ENCODE results near the gene CXXC1.
"Not testable (repeated sequence)": the region's sequence is repeated elsewhere in the genome, so short reads cannot be mapped to it uniquely, and the experiment has no call there.

CXXC1 gene

DNA sequence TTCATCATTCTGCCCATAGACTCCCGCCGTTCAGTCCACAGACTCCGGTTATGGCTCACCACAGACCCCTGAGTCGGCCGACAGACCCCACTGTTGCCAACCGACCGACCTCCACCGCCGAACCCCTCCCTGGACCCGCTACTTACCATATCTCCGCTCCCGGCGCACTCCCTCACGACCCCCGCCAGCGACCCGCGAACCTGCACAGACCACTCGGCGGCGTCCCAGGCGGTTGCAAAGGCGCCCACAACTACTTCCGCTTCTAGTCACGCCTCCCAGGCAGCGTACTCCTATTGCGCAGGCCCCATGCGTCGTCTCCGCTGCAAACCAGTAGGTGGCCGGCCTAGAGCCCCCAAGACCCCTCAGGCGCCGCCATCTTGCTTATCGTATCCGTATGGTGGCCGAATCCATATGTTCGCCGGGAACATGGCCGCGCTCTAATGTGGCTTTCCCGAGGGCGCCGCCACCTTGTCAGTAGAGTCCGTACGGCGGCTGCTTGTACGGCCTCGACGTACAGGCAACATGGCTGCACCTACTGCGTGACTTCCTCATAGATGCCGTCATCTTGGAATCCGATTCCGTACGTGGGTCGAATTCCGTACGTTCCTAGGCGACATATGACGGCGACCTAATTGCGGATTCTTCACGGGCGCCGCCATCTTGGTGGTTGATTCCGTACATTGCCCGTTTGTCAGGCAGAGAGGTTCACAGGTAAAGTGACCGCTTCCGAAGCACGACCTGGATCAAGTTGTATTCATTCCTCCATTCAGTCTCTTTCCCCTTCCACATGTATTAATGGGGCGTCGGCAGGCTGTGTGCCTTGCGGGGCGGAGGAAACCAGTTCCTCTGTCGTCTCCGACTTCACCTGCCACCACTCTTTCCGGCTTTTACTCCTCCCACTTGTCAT, at the start of gene CXXC1:
Gene CXXC1, minus strand, starts transcription at position 252 of the 907 bp plus-strand sequence. Its CDS starts 103 bp downstream, at position 149.
- DNase-seq, result peak; percentile 99

DNA sequence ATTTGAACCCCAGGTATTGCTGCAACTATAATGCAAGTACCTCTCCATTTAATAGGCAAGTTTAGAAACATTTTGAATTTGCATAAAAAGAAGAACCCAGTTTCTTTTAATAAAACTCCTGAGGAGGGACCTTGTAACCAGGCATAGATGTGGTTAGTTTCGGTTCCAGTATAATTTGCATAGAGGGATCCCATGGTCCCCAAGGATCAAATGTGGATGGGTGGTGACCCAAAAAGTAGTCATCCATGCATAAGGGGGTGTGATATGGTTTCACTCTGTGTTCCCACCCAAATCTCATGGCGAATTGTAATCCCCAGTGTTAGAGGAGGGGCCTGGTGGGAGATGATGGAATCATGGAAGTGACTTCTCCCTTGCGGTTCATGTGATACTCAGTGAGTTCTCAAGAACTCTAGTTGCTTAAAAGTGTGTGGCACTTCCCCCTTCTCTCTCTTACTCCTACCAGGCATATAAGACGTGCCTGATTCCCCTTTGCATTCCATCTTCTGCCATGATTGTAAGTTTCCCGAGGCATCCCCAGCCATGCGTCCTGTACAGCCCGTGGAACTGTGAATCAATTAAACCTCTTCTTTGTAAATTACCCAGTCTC, 47.2 kb upstream of the CXXC1 start:
- peak; percentile 16 for DNase-seq

DNA sequence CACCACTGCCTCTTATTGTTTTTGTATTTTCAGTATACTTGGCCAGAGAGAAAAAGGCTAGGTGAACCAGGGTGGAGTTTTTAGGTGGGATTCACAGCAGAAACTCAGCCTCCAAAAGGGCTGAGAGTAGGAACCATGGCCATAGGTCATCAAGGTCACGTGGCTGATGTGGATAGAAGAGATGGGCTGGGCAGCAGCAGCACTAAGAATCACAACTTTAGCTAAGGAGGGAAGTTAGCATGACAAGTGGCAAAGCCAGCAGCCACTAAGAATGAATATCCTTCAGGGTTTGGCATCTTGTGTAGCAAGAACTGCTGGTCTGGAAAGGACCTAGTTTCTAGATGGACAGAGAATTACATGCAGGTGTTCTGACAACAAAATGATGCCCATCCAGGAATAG, 44.2 kb upstream of the CXXC1 start:
- DNase-seq, result no peak

GRCh38 chr18:50330176-50330575, 42.7 kb upstream of the CXXC1 start:
- no peak for DNase-seq

GRCh38 chr18:50327983-50328382, 40.5 kb upstream of the CXXC1 start:
- DNase-seq, result no peak

- no peak for DNase-seq
Observed at GRCh38 chr18:50320719-50321118, 33.2 kb upstream of the CXXC1 start.

- no peak for DNase-seq
Observed at GRCh38 chr18:50315100-50315871, 27.8 kb upstream of the CXXC1 start.

GRCh38 chr18:50313873-50314460, 26.5 kb upstream of the CXXC1 start:
- no peak for DNase-seq

DNA sequence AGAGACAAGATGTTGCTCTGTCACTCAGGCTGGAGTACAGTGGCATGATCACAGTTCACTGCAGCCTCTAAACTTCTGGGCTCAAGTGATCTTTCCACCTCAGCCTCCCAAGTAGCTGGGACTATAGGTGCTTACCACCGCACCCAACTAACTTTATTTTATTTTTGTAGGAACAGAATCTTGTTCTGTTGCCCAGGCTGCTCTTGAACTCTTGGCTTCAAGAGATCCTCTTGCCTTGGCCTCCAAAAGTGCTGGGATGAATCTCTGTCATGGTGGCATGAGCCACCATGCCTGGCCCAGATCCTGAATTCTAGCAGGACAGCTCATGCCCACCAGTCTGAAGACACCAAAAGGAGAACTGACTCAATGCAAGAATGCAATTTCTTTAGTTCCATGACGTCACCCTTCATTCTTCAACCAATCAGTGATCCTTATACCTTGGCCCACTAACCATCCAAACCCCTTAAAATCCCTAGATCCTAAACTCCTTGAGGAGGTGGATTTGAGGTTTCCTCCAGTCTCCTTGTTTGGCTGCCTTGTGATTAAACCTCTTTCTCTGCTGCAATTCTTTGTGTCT, 25.6 kb upstream of the CXXC1 start:
- DNase-seq, result peak; percentile 44

DNA sequence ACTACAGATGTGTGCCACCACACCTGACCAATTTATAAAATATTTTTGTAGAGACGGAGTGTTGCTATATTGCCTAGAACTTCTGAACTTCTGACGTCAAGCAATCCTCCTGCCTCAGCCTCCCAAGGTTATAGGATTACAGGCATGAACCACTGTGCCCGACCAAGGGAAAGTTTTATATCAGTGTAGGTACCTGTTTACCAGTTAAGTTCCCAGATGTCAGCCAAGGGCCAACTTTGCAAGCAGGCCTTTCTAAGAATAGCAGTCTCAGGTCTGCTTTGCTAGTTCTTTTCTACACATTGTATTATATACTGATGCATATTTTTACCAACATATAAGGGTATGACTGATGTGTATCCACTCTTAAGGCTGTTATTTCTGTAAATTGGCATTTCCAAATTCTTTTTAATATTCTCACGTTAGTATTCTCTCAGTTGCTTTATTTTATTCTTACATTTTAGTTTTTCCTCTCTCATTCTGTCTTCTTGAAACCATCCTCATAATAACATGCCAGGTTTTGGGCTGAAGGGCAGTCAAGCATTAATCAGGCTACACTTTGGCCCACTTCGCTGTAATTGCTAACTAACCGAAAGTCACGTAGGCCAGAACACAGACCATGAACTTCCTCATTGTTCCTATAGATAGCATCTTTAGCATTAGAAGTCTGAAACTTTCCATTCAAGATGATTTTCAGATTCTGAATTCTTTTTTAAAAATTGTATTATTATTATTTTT, 25.0 kb upstream of the CXXC1 start:
- DNase-seq, result no peak

DNA sequence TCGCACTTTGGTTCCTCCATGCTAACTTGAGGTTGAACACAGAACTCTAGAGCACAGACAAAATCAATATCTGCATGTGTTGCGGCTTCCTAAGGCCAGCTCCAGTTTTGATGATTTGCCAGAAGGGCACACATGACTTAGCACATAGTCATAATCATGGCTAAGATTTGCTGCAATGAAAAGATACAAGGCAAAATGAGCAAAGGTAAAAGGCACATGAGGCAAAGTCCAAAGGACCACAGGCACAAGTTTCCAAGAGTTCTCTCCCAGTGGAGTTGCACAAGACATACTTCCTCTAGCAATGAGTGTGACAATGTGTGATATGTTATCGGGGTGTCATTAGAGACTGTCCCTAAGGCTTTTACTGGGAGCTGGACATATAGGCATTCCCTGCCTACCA, 24.2 kb upstream of the CXXC1 start:
- DNase-seq, result no peak

GRCh38 chr18:50310080-50310479, 22.6 kb upstream of the CXXC1 start:
- DNase-seq, result no peak

GRCh38 chr18:50308851-50309250, 21.4 kb upstream of the CXXC1 start:
- not testable (repeated sequence) for DNase-seq

GRCh38 chr18:50307738-50308470, 20.4 kb upstream of the CXXC1 start:
- peak; percentile 100 for DNase-seq

DNA sequence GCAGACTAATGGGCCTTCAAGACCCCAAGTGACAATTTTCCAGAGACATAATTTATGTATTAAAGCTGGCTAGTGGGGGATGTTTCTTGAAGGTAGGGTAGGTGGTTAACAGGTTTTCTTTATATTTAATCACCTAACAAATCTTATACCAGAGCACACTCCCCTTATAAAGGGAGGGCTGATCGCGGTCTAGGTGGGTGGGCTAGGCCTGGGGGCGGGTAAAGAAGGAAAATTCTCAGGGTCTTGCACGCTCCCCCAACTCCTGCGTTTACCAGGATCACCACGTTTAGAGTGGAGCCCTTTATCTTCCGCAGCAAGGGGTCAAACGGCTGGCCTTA, 19.9 kb upstream of the CXXC1 start:
- DNase-seq, result no peak

- DNase-seq, result no peak
Observed at GRCh38 chr18:50306944-50307343, 19.5 kb upstream of the CXXC1 start.

DNA sequence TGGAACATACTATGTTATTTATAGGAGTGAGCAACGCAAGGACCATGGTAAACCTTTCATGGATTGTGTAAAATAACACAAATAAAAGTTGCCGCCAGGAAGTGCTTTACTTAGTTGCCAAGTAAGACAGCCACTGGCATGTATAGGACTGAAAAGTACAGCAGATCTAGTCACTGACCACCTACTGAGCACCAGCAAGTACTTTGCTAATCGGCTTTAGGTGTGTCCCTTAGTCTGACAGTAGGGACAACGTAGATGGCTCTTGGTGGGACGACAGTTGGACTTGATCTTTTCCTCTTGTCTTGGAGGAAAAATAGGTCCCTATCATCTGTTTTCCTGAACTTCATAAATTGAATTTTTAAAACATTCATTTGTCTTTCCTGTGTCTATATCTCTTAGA, 13.6 kb upstream of the CXXC1 start:
- DNase-seq, result no peak

DNA sequence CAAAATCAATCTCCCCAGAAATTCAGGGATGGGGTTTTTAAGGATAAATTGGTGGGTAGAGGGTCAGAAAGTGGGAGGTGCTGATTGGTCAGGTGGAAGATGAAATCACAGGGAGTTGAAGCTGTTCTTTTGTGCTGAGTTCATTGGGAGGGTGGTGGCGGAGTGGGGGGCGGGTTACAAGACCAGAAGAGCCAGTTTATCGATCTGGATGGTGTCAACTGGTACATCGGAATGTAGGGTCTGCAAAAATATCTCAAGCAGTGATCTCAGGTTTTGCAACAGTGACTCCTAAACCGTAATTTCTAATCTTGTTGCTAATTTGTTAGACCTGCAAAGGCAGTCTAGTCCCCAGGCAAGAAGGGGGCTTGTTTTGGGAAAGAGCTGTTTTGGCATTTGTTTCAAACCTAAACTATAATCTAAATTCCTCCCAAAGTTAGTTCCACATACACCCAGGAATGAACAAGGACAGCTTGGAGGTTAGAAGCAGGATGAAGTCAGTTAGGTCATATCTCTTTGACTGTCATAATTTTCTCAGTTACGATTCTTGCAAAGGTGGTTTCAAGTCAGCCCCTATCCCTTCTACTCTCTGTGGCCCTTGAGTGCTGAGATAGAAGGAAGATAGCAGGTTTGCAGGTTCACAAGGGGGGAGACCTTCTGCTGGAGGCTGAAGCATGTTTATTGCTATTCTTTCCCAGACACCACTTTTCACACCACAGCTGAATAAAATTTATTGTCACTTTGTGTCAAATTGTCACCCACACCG, 12.3 kb upstream of the CXXC1 start:
- DNase-seq, result no peak

- no peak for DNase-seq
Observed at GRCh38 chr18:50298443-50299284, 11.2 kb upstream of the CXXC1 start.

Data from inflammatory macrophage treated with lipopolysaccharide for 4 hours (primary cell).